IMR-90 (cell line): ENCODE results near the gene CCNE1. TPM values are rescaled to one million over a fixed set of nuclear protein-coding genes. Genes with fewer than 3 reads are reported as not detected.
A peak's percentile ranks its signal among the peaks of the same experiment; 100 is the strongest.

Source experiments
- ATAC-seq: fragments of 200-7000 bp; cut with Tn5 transposase; 2 replicates; pipeline ENCODE4 v1.9.1; 2020; ENCODE audit warnings: low read depth, mild to moderate bottlenecking, moderate library complexity
- BruUV-seq: library from RNA; stranded (reverse); fragments of 400-500 nt; replicated peaks from 2 replicates; lab custom pipeline; 2021; lab: Mats Ljungman, UMichigan
- CTCF ChIA-PET: fragments of 300-600 bp; formaldehyde crosslinking; extraction: SDS; loops from one replicate; lab custom pipeline; 2021; ENCODE audit warnings: antibody characterized with exemption; lab: Yijun Ruan, JAX
- POLR2A ChIA-PET: fragments of 300-600 bp; sonication (Branson Sonifier 250); formaldehyde crosslinking; loops from one replicate; lab custom pipeline; 2022; ENCODE audit warnings: antibody characterized with exemption; ENCODE audit not compliant: unreplicated experiment; lab: Charles Lee
- DNase-seq: peaks from one replicate; pipeline ENCODE4 v3.0.0; 2013
- H2AFZ ChIP-seq: replicated peaks from 2 replicates; pipeline ENCODE3; 2013; ENCODE audit warnings: low read length, mild to moderate bottlenecking; ENCODE audit not compliant: poor library complexity
- H2AK5ac ChIP-seq: 2 replicates; pipeline ENCODE4 v1.6.1; 2013; ENCODE audit warnings: low read depth, low read length, inconsistent platforms
- H2AK9ac ChIP-seq: replicated peaks from 2 replicates; pipeline ENCODE3; 2013; ENCODE audit warnings: mild to moderate bottlenecking, low read depth, low read length, moderate library complexity; ENCODE audit not compliant: poor library complexity
- H2BK120ac ChIP-seq: 2 replicates; pipeline ENCODE4 v1.6.1; 2013; ENCODE audit warnings: low read depth, low read length, inconsistent platforms
- H2BK15ac ChIP-seq: 3 replicates; pipeline ENCODE4 v1.6.1; 2013; ENCODE audit warnings: low read depth, low read length, inconsistent platforms
- H2BK20ac ChIP-seq: 2 replicates; pipeline ENCODE4 v1.6.1; 2013; ENCODE audit warnings: low read depth, mild to moderate bottlenecking, inconsistent platforms, low read length, moderate library complexity
- H2BK5ac ChIP-seq: 2 replicates; pipeline ENCODE4 v1.6.1; 2013; ENCODE audit warnings: mild to moderate bottlenecking, low read depth, low read length, inconsistent platforms; ENCODE audit not compliant: poor library complexity, severe bottlenecking
- H3K14ac ChIP-seq: replicated peaks from 2 replicates; pipeline ENCODE4 v1.6.1; 2013; ENCODE audit warnings: low read depth, low read length, inconsistent platforms
- H3K18ac ChIP-seq: 2 replicates; pipeline ENCODE4 v1.6.1; 2013; ENCODE audit warnings: low read depth, low read length, control low read depth
- H3K23ac ChIP-seq: 2 replicates; pipeline ENCODE4 v1.6.1; 2013; ENCODE audit warnings: low read depth, low read length, inconsistent platforms
- H3K27ac ChIP-seq: 2 replicates; pipeline ENCODE4 v1.5.1; 2013; ENCODE audit warnings: mild to moderate bottlenecking, control low read depth, low read length; ENCODE audit not compliant: insufficient read depth
- H3K27me3 ChIP-seq: 2 replicates; pipeline ENCODE4 v1.6.1; 2013; ENCODE audit warnings: low read length; ENCODE audit not compliant: control insufficient read depth, insufficient read depth
- H3K36me3 ChIP-seq: 2 replicates; pipeline ENCODE4 v1.6.1; 2013; ENCODE audit warnings: low read length, mixed read lengths; ENCODE audit not compliant: control insufficient read depth, insufficient read depth
- H3K4ac ChIP-seq: 2 replicates; pipeline ENCODE4 v1.6.1; 2013; ENCODE audit warnings: low read depth, low read length, inconsistent platforms
- H3K4me1 ChIP-seq: 2 replicates; pipeline ENCODE4 v1.6.1; 2013; ENCODE audit warnings: low read length, mixed read lengths; ENCODE audit not compliant: control insufficient read depth, insufficient read depth
- H3K4me2 ChIP-seq: 2 replicates; pipeline ENCODE4 v1.6.1; 2013; ENCODE audit warnings: low read depth, mild to moderate bottlenecking, control low read depth, low read length, moderate library complexity
- H3K4me3 ChIP-seq: 2 replicates; pipeline ENCODE4 v1.5.1; 2013; ENCODE audit warnings: low read depth, mild to moderate bottlenecking, control low read depth, low read length, moderate library complexity; ENCODE audit not compliant: insufficient read depth
- H3K56ac ChIP-seq: 2 replicates; pipeline ENCODE4 v1.6.1; 2013; ENCODE audit warnings: low read length, inconsistent platforms; ENCODE audit not compliant: insufficient read depth; ENCODE audit errors: extremely low read depth
- H3K79me1 ChIP-seq, 2 experiments: 2 replicates each; pipeline ENCODE4 v1.6.1; 2013; ENCODE audit warnings: low read length in 2 of 2, inconsistent platforms in 1 of 2, low read depth in 1 of 2
- H3K9ac ChIP-seq: 2 replicates; pipeline ENCODE4 v1.6.1; 2013; ENCODE audit warnings: low read depth, low read length, control low read depth
- H3K9me1 ChIP-seq: 2 replicates; pipeline ENCODE4 v1.6.1; 2013; ENCODE audit warnings: low read length, inconsistent platforms; ENCODE audit not compliant: insufficient read depth
- H3K9me3 ChIP-seq: 2 replicates; pipeline ENCODE4 v1.6.1; 2013; ENCODE audit warnings: low read length; ENCODE audit not compliant: control insufficient read depth, insufficient read depth
- H4K20me1 ChIP-seq: 2 replicates; pipeline ENCODE4 v1.6.1; 2013; ENCODE audit warnings: low read length, inconsistent platforms; ENCODE audit not compliant: insufficient read depth
- H4K5ac ChIP-seq: 2 replicates; pipeline ENCODE4 v1.6.1; 2013; ENCODE audit warnings: mild to moderate bottlenecking, low read depth, low read length, control low read depth
- H4K8ac ChIP-seq, 2 experiments: 2 replicates each; pipeline ENCODE4 v1.6.1; 2013; ENCODE audit warnings: low read depth in 2 of 2, low read length in 2 of 2, control low read depth in 1 of 2, inconsistent platforms in 1 of 2
- H4K91ac ChIP-seq: 2 replicates; pipeline ENCODE4 v1.6.1; 2013; ENCODE audit warnings: low read depth, low read length, inconsistent platforms; ENCODE audit not compliant: insufficient read depth
- BHLHE40 ChIP-seq: fragments of 150-350 bp; IDR thresholded peaks from 2 replicates; pipeline ENCODE4 v1.6.1; 2016; ENCODE audit warnings: mild to moderate bottlenecking, low read depth, low read length
- CEBPB ChIP-seq: IDR thresholded peaks from 2 replicates; pipeline ENCODE4 v1.6.1; 2012; ENCODE audit warnings: low read depth, low read length, improper control_type of control experiment
- CHD1 ChIP-seq: IDR thresholded peaks from 2 replicates; pipeline ENCODE4 v1.6.1; 2012; ENCODE audit warnings: low read depth, low read length, improper control_type of control experiment
- CTCF ChIP-seq: conservative IDR thresholded peaks from 2 replicates; pipeline ENCODE4 v1.5.1; 2012; ENCODE audit warnings: mild to moderate bottlenecking, low read depth, low read length, improper control_type of control experiment
- ELK1 ChIP-seq: fragments of 150-350 bp; IDR thresholded peaks from 2 replicates; pipeline ENCODE4 v1.6.1; 2016; ENCODE audit warnings: low read depth, mild to moderate bottlenecking, low read length, moderate library complexity, borderline replicate concordance
- FOS ChIP-seq: fragments of 150-350 bp; IDR thresholded peaks from 2 replicates; pipeline ENCODE4 v1.6.1; 2016; ENCODE audit warnings: low read depth, low read length
- MAFK ChIP-seq: IDR thresholded peaks from 2 replicates; pipeline ENCODE4 v1.6.1; 2012; ENCODE audit warnings: low read depth, low read length, improper control_type of control experiment
- MAZ ChIP-seq: IDR thresholded peaks from 2 replicates; pipeline ENCODE4 v1.6.1; 2012; ENCODE audit warnings: low read depth, mild to moderate bottlenecking, low read length, improper control_type of control experiment, moderate library complexity, borderline replicate concordance
- MXI1 ChIP-seq: IDR thresholded peaks from 2 replicates; pipeline ENCODE4 v1.6.1; 2012; ENCODE audit warnings: low read depth, mild to moderate bottlenecking, low read length, moderate library complexity, borderline replicate concordance
- NFE2L2 ChIP-seq: fragments of 150-350 bp; IDR thresholded peaks from 2 replicates; pipeline ENCODE4 v1.6.1; 2016; ENCODE audit warnings: low read depth, mild to moderate bottlenecking, low read length
- POLR2A ChIP-seq: IDR thresholded peaks from 2 replicates; pipeline ENCODE4 v1.6.1; 2012; ENCODE audit warnings: mild to moderate bottlenecking, low read depth, low read length
- RAD21 ChIP-seq: IDR thresholded peaks from 2 replicates; pipeline ENCODE4 v1.6.1; 2012; ENCODE audit warnings: low read length, improper control_type of control experiment
- RCOR1 ChIP-seq: IDR thresholded peaks from 2 replicates; pipeline ENCODE4 v1.6.1; 2012; ENCODE audit warnings: mild to moderate bottlenecking, low read length, improper control_type of control experiment; ENCODE audit not compliant: insufficient replicate concordance
- RFX5 ChIP-seq: IDR thresholded peaks from 2 replicates; pipeline ENCODE4 v1.8.0; 2012; ENCODE audit warnings: low read depth, mild to moderate bottlenecking, low read length, moderate library complexity
- SMC3 ChIP-seq: fragments of 150-350 bp; IDR thresholded peaks from 2 replicates; pipeline ENCODE4 v1.6.1; 2016; ENCODE audit warnings: low read depth, mild to moderate bottlenecking, antibody characterized with exemption, low read length, moderate library complexity
- USF2 ChIP-seq: fragments of 150-350 bp; IDR thresholded peaks from 2 replicates; pipeline ENCODE4 v1.6.1; 2017; ENCODE audit warnings: mild to moderate bottlenecking, antibody characterized with exemption, low read length, low read depth
- WGBS, 2 experiments: methylation state at CpG; one replicate each; pipeline versions ENCODE4 v1.1.5 to v1.1.7; 2013; ENCODE audit warnings: missing lambda C conversion rate in 2 of 2; ENCODE audit not compliant: insufficient read length in 1 of 2; ENCODE audit errors: extremely low coverage in 2 of 2; 5-methylcytosine and 5-hydroxymethylcytosine counted together
- dilution Hi-C: fragments of 300-500 bp; cut with HindIII; formaldehyde crosslinking; loops from one replicate; pipeline ENCODE4 v1.14.3; 2018; ENCODE audit warnings: low sequenced_read_pairs; ENCODE audit not compliant: unreplicated experiment
- in situ Hi-C: fragments of 300-500 bp; cut with MboI; formaldehyde crosslinking; loops from 3 replicates; pipeline ENCODE4 v1.14.3; 2019; ENCODE audit warnings: low sequenced_read_pairs, inconsistent platforms, mixed read lengths
- intact Hi-C: fragments of 100-400 bp; cut with micrococcal nuclease; formaldehyde crosslinking; loops from 2 replicates; pipeline ENCODE4 v1.10.0; 2022
- polyA plus RNA-seq, 3 experiments: library from polyadenylated mRNA; depleted of rRNA; stranded (reverse); fragments of >200 nt; gene quantifications; 2 replicates each; pipeline ENCODE4 v1.2.3, GENCODE V29; 2012; ENCODE audit warnings: low replicate concordance in 1 of 3
- total RNA-seq: library from RNA; depleted of rRNA; stranded (reverse); fragments of >200 nt; gene quantifications from 2 replicates; pipeline ENCODE4 v1.2.3, GENCODE V29; 2012

The CCNE1 gene
- total and polyA plus RNA-seq, 2 of the 4 experiments (the other 2 are of a cell fraction), result 6.8 to 7.0 TPM

- Histone ChIP-seq H3K27ac (no peak overlapping the region), H3K36me3 (no peaks in the 10 kb centered on the region), H4K91ac (no peak overlapping the region), H2AK5ac (no peak overlapping the region), H4K5ac (no peak overlapping the region), H3K23ac (no peak overlapping the region), H4K20me1 (no peaks in the 10 kb centered on the region), H3K9ac (no peak overlapping the region), H3K4me2 (no peak overlapping the region), H2BK15ac (no peak overlapping the region), H2BK20ac (no peak overlapping the region), H3K79me1 (no peaks in the 10 kb centered on the region), H2BK120ac (no peak overlapping the region), H2AK9ac (no peak overlapping the region), H4K8ac (no peak overlapping the region), H3K9me1 (no peaks in the 10 kb centered on the region), H2BK5ac (no peak overlapping the region), H3K18ac (no peak overlapping the region), H3K14ac (no peak overlapping the region), H3K27me3 (peaks cover 3% of the 10 kb centered on the region; the same call in 1 of the 2 replicates), H3K4me1 (no peaks in the 10 kb centered on the region), H3K9me3 (no peaks in the 10 kb centered on the region), H3K4ac (no peak overlapping the region), H2AFZ (no peak overlapping the region), H3K56ac (no peak overlapping the region), H3K4me3 (no peak overlapping the region)
- BruUV-seq, result no TSS peak
- no peak for ATAC-seq
- in situ Hi-C loops (no loop called here), dilution Hi-C loops (no loop called here), intact Hi-C loops (loop anchor here (1.0 kb wide), 1 partner anchor 45 kb away; no protein-coding TSS in a partner anchor)
- ChIA-PET CTCF (no interaction called here), POLR2A (no interaction called here)
- 72% methylated on average over 4 of the region's 9 CpGs; no CpG with 5 or more reads in 1 of the 2 experiments for WGBS, 2 experiments
- DNase-seq, result peak; percentile 60
- TF ChIP-seq ELK1, result no peak
- TF ChIP-seq CHD1, result no peak
- TF ChIP-seq SMC3, result no peak
- no peak for TF ChIP-seq CEBPB
- no peak for TF ChIP-seq RAD21
- no peak for TF ChIP-seq MAFK
- no peak for TF ChIP-seq RCOR1
- no peak for TF ChIP-seq MXI1
- no peak for TF ChIP-seq BHLHE40
- no peak for TF ChIP-seq MAZ
- TF ChIP-seq CTCF, result no peak
- TF ChIP-seq RFX5, result no peak
- no peak for TF ChIP-seq NFE2L2
- TF ChIP-seq FOS, result no peak
- no peak for TF ChIP-seq POLR2A
- no peak for TF ChIP-seq USF2
Measured at GRCh38 chr19:29798774-29799497, 12.9 kb upstream of the CCNE1 start.
